Vagina (tissue), 2 donors: ENCODE measurements around the gene SPTSSB. TPM values are rescaled to one million over a fixed set of nuclear protein-coding genes. Genes with fewer than 3 reads are reported as not detected.
A peak's percentile ranks its signal among the peaks of the same experiment; 100 is the strongest.

Source experiments
- DNase-seq, 2 donors: peaks; one replicate each; pipeline ENCODE4 v3.0.0-alpha.2; 2017; ENCODE audit errors: extremely low spot score in 2 of 2
- H3K27ac ChIP-seq: fragments of 200-600 bp; sonication (generic); one replicate; pipeline ENCODE4 v1.5.1; 2019
- H3K27me3 ChIP-seq: fragments of 200-600 bp; sonication (generic); one replicate; pipeline ENCODE4 v1.5.1; 2019
- H3K36me3 ChIP-seq, 2 donors: fragments of 200-600 bp; sonication (generic); one replicate each; pipeline ENCODE4 v1.5.1; 2017 to 2019
- H3K4me1 ChIP-seq: fragments of 200-600 bp; sonication (generic); one replicate; pipeline ENCODE4 v1.5.1; 2019
- H3K4me3 ChIP-seq, 2 donors: fragments of 200-600 bp; sonication (generic); 1 replicate in 1 of 2; 2 replicates in 1 of 2; pipeline ENCODE4 v1.5.1; 2016 to 2019
- H3K9me3 ChIP-seq: fragments of 200-600 bp; sonication (generic); one replicate; pipeline ENCODE4 v1.5.1; 2019
- POLR2A ChIP-seq, 2 donors: fragments of 450-650 bp; IDR thresholded peaks; one replicate each; pipeline ENCODE4 v1.6.1; 2017; ENCODE audit warnings: antibody characterized with exemption in 2 of 2, mild to moderate bottlenecking in 2 of 2, moderate library complexity in 2 of 2
- POLR2AphosphoS5 ChIP-seq, 2 donors: sonication (generic); formaldehyde crosslinking; IDR thresholded peaks; one replicate each; pipeline ENCODE4 v1.9.0; 2017; ENCODE audit warnings: antibody characterized with exemption in 2 of 2, mild to moderate bottlenecking in 2 of 2, low read depth in 1 of 2; ENCODE audit not compliant: insufficient read depth in 1 of 2
- intact Hi-C: fragments of 100-400 bp; cut with DNase I; formaldehyde crosslinking; loops from one replicate; pipeline ENCODE4 v1.15.1; 2023
- total RNA-seq: library from RNA; depleted of rRNA; stranded (reverse); fragments of >200 nt; gene quantifications from one replicate; pipeline ENCODE4 v1.2.3, GENCODE V29; 2016
- TF ChIP-seq, protein P1 (sequence below), 3 experiments: fragments of 450-650 bp in 2 of 3; fragments of 200-600 bp in 1 of 3; sonication (generic) in 1 of 3; IDR thresholded peaks; one replicate each; pipeline ENCODE4 v1.5.1; 2017 to 2019; ENCODE audit warnings: antibody characterized with exemption in 3 of 3, mild to moderate bottlenecking in 2 of 3, moderate library complexity in 2 of 3

Gene SPTSSB
- total RNA-seq, 1 donor from 2014 or later = 2.9 TPM

DNA sequence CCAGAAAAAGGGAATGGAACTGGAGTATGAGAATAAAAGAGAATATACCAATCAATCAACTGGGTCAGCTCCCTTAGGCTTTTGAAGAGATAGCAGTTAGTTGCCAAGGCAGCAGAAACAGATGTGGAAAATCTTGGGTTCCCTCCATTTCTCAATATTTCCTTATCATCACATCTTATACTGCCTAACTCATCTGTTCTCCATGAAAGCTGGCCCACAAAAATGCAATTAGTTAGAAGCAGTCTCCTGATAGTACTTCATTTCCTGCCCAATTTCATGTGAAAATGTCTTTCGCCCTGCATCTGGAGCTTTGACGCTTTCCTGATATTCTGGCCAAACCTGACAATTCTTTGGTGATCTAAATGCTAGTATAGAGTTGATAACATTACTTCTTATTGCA lies 30.1 kb upstream of the SPTSSB start:
- intact Hi-C loops = no loop called here
- Histone ChIP-seq H3K9me3 (no peaks in the 10 kb centered on the region), H3K36me3 (no peaks in the 10 kb centered on the region), H3K27ac (no peak overlapping the region), H3K4me3 (no peak overlapping the region), H3K4me1 (no peaks in the 10 kb centered on the region), H3K27me3 (no peaks in the 10 kb centered on the region)
- no peak for DNase-seq
- TF ChIP-seq POLR2A (IDR thresholded peaks at IDR 0.05) (no peak), POLR2AphosphoS5 (IDR thresholded peaks at IDR 0.05; ENCODE audit: insufficient read depth in 1 of 2, low read depth in 1 of 2) (no peak)
- TF ChIP-seq, protein P1, sequence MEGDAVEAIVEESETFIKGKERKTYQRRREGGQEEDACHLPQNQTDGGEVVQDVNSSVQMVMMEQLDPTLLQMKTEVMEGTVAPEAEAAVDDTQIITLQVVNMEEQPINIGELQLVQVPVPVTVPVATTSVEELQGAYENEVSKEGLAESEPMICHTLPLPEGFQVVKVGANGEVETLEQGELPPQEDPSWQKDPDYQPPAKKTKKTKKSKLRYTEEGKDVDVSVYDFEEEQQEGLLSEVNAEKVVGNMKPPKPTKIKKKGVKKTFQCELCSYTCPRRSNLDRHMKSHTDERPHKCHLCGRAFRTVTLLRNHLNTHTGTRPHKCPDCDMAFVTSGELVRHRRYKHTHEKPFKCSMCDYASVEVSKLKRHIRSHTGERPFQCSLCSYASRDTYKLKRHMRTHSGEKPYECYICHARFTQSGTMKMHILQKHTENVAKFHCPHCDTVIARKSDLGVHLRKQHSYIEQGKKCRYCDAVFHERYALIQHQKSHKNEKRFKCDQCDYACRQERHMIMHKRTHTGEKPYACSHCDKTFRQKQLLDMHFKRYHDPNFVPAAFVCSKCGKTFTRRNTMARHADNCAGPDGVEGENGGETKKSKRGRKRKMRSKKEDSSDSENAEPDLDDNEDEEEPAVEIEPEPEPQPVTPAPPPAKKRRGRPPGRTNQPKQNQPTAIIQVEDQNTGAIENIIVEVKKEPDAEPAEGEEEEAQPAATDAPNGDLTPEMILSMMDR (IDR thresholded peaks at IDR 0.05) = no peak

- no peaks in the 10 kb centered on the region for H3K36me3 ChIP-seq
- H3K27ac ChIP-seq = no peak overlapping the region
- intact Hi-C loops = no loop called here
- H3K4me1 ChIP-seq = no peaks in the 10 kb centered on the region
- no peaks in the 10 kb centered on the region for H3K9me3 ChIP-seq
- TF ChIP-seq, protein P1 (IDR thresholded peaks at IDR 0.05) = no peak
- TF ChIP-seq POLR2A (IDR thresholded peaks at IDR 0.05) = no peak
- TF ChIP-seq POLR2AphosphoS5 (IDR thresholded peaks at IDR 0.05; ENCODE audit: insufficient read depth in 1 of 2, low read depth in 1 of 2) = no peak
- no peak overlapping the region for H3K4me3 ChIP-seq
- DNase-seq = no peak
- no peaks in the 10 kb centered on the region for H3K27me3 ChIP-seq
These were observed 29.3 kb upstream of the SPTSSB start for GRCh38 chr3:161400650-161401049.

- Histone ChIP-seq H3K4me1 (no peaks in the 10 kb centered on the region), H3K27ac (no peak overlapping the region), H3K9me3 (no peaks in the 10 kb centered on the region), H3K4me3 (no peak overlapping the region), H3K27me3 (no peaks in the 10 kb centered on the region), H3K36me3 (no peaks in the 10 kb centered on the region)
- intact Hi-C loops = no loop called here
- TF ChIP-seq POLR2A (IDR thresholded peaks at IDR 0.05) = no peak
- peak in 1 of 2 donors; percentile 46 for TF ChIP-seq POLR2AphosphoS5 (IDR thresholded peaks at IDR 0.05; ENCODE audit: insufficient read depth in 1 of 2, low read depth in 1 of 2)
- no peak for DNase-seq
These were observed 24.0 kb upstream of the SPTSSB start for GRCh38 chr3:161395115-161396012.

GRCh38 chr3:161393803-161394202 lies 22.5 kb upstream of the SPTSSB start:
- Histone ChIP-seq H3K4me3 (no peak overlapping the region), H3K27ac (no peak overlapping the region), H3K4me1 (no peaks in the 10 kb centered on the region), H3K9me3 (no peaks in the 10 kb centered on the region), H3K27me3 (no peaks in the 10 kb centered on the region), H3K36me3 (no peaks in the 10 kb centered on the region)
- intact Hi-C loops = no loop called here
- TF ChIP-seq POLR2AphosphoS5 (IDR thresholded peaks at IDR 0.05; ENCODE audit: insufficient read depth in 1 of 2, low read depth in 1 of 2) = no peak
- TF ChIP-seq, protein P1 (IDR thresholded peaks at IDR 0.05) = no peak
- TF ChIP-seq POLR2A (IDR thresholded peaks at IDR 0.05) = no peak
- no peak for DNase-seq

GRCh38 chr3:161393310-161393709 lies 22.0 kb upstream of the SPTSSB start:
- Histone ChIP-seq H3K27ac (no peak overlapping the region), H3K9me3 (no peaks in the 10 kb centered on the region), H3K36me3 (no peaks in the 10 kb centered on the region), H3K27me3 (no peaks in the 10 kb centered on the region), H3K4me1 (no peaks in the 10 kb centered on the region), H3K4me3 (no peak overlapping the region)
- intact Hi-C loops = no loop called here
- TF ChIP-seq, protein P1 (IDR thresholded peaks at IDR 0.05) = no peak
- TF ChIP-seq POLR2AphosphoS5 (IDR thresholded peaks at IDR 0.05; ENCODE audit: insufficient read depth in 1 of 2, low read depth in 1 of 2) (no peak), POLR2A (IDR thresholded peaks at IDR 0.05) (no peak)
- DNase-seq = no peak
